OCI-LY7 (cell line): ENCODE results near the gene GALNT17. TPM values are rescaled to one million over a fixed set of nuclear protein-coding genes. Genes with fewer than 3 reads are reported as not detected.

Experiments
- BruUV-seq: library from RNA; stranded (reverse); fragments of 400-500 nt; replicated peaks from 2 replicates; lab custom pipeline; 2021; lab: Mats Ljungman, UMichigan
- CTCF ChIA-PET: fragments of 300-600 bp; sonication (Branson Sonifier 250); formaldehyde crosslinking; loops from one replicate; lab custom pipeline; 2022; ENCODE audit warnings: antibody characterized with exemption; ENCODE audit not compliant: unreplicated experiment; lab: Charles Lee
- POLR2A ChIA-PET: fragments of 300-600 bp; sonication (Branson Sonifier 250); formaldehyde crosslinking; loops from one replicate; lab custom pipeline; 2022; ENCODE audit warnings: antibody characterized with exemption; lab: Charles Lee
- DNase-seq: peaks from one replicate; pipeline ENCODE4 v3.0.0-alpha.2; 2015; ENCODE audit warnings: low spot score
- H2AFZ ChIP-seq: fragments of 200-600 bp; sonication (generic), shearing (Covaris generic); 2 replicates; pipeline ENCODE4 v1.6.1; 2014; ENCODE audit warnings: mild to moderate bottlenecking, antibody characterized with exemption, low read length, moderate library complexity
- H3K27ac ChIP-seq: fragments of 200-600 bp; sonication (generic); 2 replicates; pipeline ENCODE4 v1.5.1; 2014; ENCODE audit warnings: mixed run types, low read depth, mild to moderate bottlenecking, moderate library complexity, low read length, inconsistent platforms; ENCODE audit not compliant: poor library complexity, severe bottlenecking
- H3K36me3 ChIP-seq: fragments of 200-600 bp; sonication (generic); 2 replicates; pipeline ENCODE4 v1.6.1; 2014; ENCODE audit warnings: mild to moderate bottlenecking, antibody characterized with exemption, low read length, moderate library complexity, mixed read lengths; ENCODE audit not compliant: insufficient read depth
- H3K4me1 ChIP-seq: fragments of 200-600 bp; sonication (generic); 2 replicates; pipeline ENCODE4 v1.5.1; 2014; ENCODE audit warnings: mild to moderate bottlenecking, low read length; ENCODE audit not compliant: insufficient read depth, poor library complexity, severe bottlenecking
- H3K4me2 ChIP-seq: fragments of 200-600 bp; sonication (generic); 2 replicates; pipeline ENCODE4 v1.6.1; 2014; ENCODE audit warnings: mild to moderate bottlenecking, low read length
- H3K4me3 ChIP-seq: fragments of 200-600 bp; sonication (generic); 2 replicates; pipeline ENCODE4 v1.5.1; 2014; ENCODE audit warnings: mild to moderate bottlenecking, low read depth, low read length; ENCODE audit not compliant: poor library complexity, severe bottlenecking
- H3K79me2 ChIP-seq: fragments of 200-600 bp; sonication (generic); 2 replicates; pipeline ENCODE4 v1.6.1; 2016; ENCODE audit warnings: low read depth, mild to moderate bottlenecking, low read length, moderate library complexity, mixed read lengths; ENCODE audit not compliant: insufficient read depth
- H3K9me2 ChIP-seq: fragments of 200-600 bp; sonication (generic); 2 replicates; pipeline ENCODE4 v1.6.1; 2016; ENCODE audit warnings: mild to moderate bottlenecking, low read length, mixed read lengths; ENCODE audit not compliant: insufficient read depth
- H3K9me3 ChIP-seq: fragments of 200-600 bp; sonication (generic); 2 replicates; pipeline ENCODE4 v1.6.1; 2014; ENCODE audit warnings: mild to moderate bottlenecking, mixed run types, low read length, mixed read lengths
- H4K20me1 ChIP-seq: fragments of 200-600 bp; sonication (generic); 2 replicates; pipeline ENCODE4 v1.6.1; 2014; ENCODE audit warnings: mild to moderate bottlenecking, antibody characterized with exemption, low read length, moderate library complexity, mixed read lengths; ENCODE audit not compliant: insufficient read depth
- EZH2phosphoT487 ChIP-seq: fragments of 200-600 bp; sonication (generic); IDR thresholded peaks from 2 replicates; pipeline ENCODE4 v1.6.1; 2018; ENCODE audit warnings: low read depth, borderline replicate concordance, mild to moderate bottlenecking, mixed run types, antibody characterized with exemption, low read length, moderate library complexity, mixed read lengths
- intact Hi-C: fragments of 100-400 bp; cut with micrococcal nuclease; formaldehyde crosslinking; loops from one replicate; pipeline ENCODE4 v1.10.0; 2022; ENCODE audit not compliant: unreplicated experiment
- total RNA-seq, 2 experiments: library from RNA; depleted of rRNA in 1 of 2; stranded (reverse); fragments of >200 nt in 1 of 2; shearing (Covaris generic) in 1 of 2; gene quantifications; 2 replicates each; pipeline ENCODE4 v1.2.3, GENCODE V29; 2014 to 2022
- TF ChIP-seq, protein P1 (sequence below): fragments of 200-600 bp; sonication (generic); conservative IDR thresholded peaks from 2 replicates; pipeline ENCODE4 v1.5.1; 2014; ENCODE audit warnings: mild to moderate bottlenecking, antibody characterized with exemption, low read length, moderate library complexity, mixed read lengths

The GALNT17 gene
- total RNA-seq, 2 experiments from 2014 or later: not detected

GRCh38 chr7:71543396-71543795 is 411.5 kb downstream of the GALNT17 start:
- Histone ChIP-seq H3K4me2 (no peak overlapping the region), H4K20me1 (no peaks in the 10 kb centered on the region), H3K79me2 (no peaks in the 10 kb centered on the region), H3K9me2 (no peaks in the 10 kb centered on the region), H3K9me3 (no peaks in the 10 kb centered on the region), H3K27ac (no peak overlapping the region), H3K36me3 (no peaks in the 10 kb centered on the region), H3K4me3 (no peak overlapping the region), H2AFZ (no peak overlapping the region), H3K4me1 (no peaks in the 10 kb centered on the region)
- POLR2A ChIA-PET: interaction anchor here (0.7 kb wide), 1 partner anchor 329 kb away, joined by 3 read pairs; no protein-coding TSS in a partner anchor
- BruUV-seq: no TSS peak
- intact Hi-C loops: no loop called here
- TF ChIP-seq, protein P1, sequence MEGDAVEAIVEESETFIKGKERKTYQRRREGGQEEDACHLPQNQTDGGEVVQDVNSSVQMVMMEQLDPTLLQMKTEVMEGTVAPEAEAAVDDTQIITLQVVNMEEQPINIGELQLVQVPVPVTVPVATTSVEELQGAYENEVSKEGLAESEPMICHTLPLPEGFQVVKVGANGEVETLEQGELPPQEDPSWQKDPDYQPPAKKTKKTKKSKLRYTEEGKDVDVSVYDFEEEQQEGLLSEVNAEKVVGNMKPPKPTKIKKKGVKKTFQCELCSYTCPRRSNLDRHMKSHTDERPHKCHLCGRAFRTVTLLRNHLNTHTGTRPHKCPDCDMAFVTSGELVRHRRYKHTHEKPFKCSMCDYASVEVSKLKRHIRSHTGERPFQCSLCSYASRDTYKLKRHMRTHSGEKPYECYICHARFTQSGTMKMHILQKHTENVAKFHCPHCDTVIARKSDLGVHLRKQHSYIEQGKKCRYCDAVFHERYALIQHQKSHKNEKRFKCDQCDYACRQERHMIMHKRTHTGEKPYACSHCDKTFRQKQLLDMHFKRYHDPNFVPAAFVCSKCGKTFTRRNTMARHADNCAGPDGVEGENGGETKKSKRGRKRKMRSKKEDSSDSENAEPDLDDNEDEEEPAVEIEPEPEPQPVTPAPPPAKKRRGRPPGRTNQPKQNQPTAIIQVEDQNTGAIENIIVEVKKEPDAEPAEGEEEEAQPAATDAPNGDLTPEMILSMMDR: no peak
- TF ChIP-seq EZH2phosphoT487: no peak
- CTCF ChIA-PET: no interaction called here
- no peak for DNase-seq

GRCh38 chr7:71544816-71545215 is 412.9 kb downstream of the GALNT17 start:
- TF ChIP-seq EZH2phosphoT487: no peak
- TF ChIP-seq, protein P1: no peak
- POLR2A ChIA-PET: interaction anchor here (0.9 kb wide), 1 partner anchor 17 kb away, joined by 5 read pairs; no protein-coding TSS in a partner anchor

DNA sequence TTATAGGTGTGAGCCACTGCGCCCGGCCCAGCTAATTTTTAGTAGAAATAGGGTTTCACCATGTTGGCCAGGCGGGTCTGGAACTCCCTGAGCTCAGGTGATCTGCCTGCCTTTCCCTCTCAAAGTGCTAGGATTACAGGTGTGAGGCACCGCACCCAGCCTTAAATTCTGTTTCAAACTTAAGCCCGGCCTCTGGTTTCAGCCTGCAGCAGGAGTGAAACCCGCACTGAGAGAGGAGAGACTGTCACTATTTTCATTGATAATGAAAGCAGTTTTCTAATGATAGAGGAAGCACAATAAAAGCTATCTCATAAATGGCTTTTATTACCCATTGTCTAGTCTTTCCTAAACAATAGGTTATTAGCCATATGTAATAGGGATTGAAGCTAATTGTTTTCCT is 415.5 kb downstream of the GALNT17 start:
- no peak overlapping the region for H3K27ac ChIP-seq
- ChIA-PET CTCF (no interaction called here), POLR2A (interaction anchor here (0.7 kb wide), 1 partner anchor 658 kb away, joined by 5 read pairs; no protein-coding TSS in a partner anchor)
- no peak overlapping the region for H3K4me2 ChIP-seq
- no peak overlapping the region for H3K4me3 ChIP-seq
- H2AFZ ChIP-seq: no peak overlapping the region
- no peaks in the 10 kb centered on the region for H3K79me2 ChIP-seq
- H4K20me1 ChIP-seq: no peaks in the 10 kb centered on the region
- DNase-seq: no peak
- BruUV-seq: no TSS peak
- no peaks in the 10 kb centered on the region for H3K36me3 ChIP-seq
- TF ChIP-seq EZH2phosphoT487: no peak
- TF ChIP-seq, protein P1: no peak
- H3K9me3 ChIP-seq: no peaks in the 10 kb centered on the region
- intact Hi-C loops: no loop called here
- H3K4me1 ChIP-seq: no peaks in the 10 kb centered on the region
- H3K9me2 ChIP-seq: no peaks in the 10 kb centered on the region

More at GRCh38 chr7:71544816-71545215, 412.9 kb downstream of the GALNT17 start:
- H3K79me2 ChIP-seq: no peaks in the 10 kb centered on the region
- no peak overlapping the region for H3K4me2 ChIP-seq
- H3K27ac ChIP-seq: no peak overlapping the region
- H3K36me3 ChIP-seq: no peaks in the 10 kb centered on the region
- no peaks in the 10 kb centered on the region for H3K4me1 ChIP-seq
- CTCF ChIA-PET: no interaction called here
- no peak for DNase-seq
- BruUV-seq: no TSS peak
- intact Hi-C loops: no loop called here
- H3K9me3 ChIP-seq: no peaks in the 10 kb centered on the region
- H3K9me2 ChIP-seq: no peaks in the 10 kb centered on the region
- no peaks in the 10 kb centered on the region for H4K20me1 ChIP-seq
- no peak overlapping the region for H3K4me3 ChIP-seq
- H2AFZ ChIP-seq: no peak overlapping the region
